GM23248 (cell line): ENCODE data around the gene ASPHD2.

Experiments used
- EZH2 ChIP-seq: fragments of 200-600 bp; sonication (generic); IDR thresholded peaks from 2 replicates; pipeline ENCODE4 v1.6.1; 2018; ENCODE audit warnings: antibody characterized with exemption, mild to moderate bottlenecking; ENCODE audit not compliant: insufficient read depth, poor library complexity, severe bottlenecking
- EZH2phosphoT487 ChIP-seq: fragments of 200-600 bp; sonication (generic); IDR thresholded peaks from 2 replicates; pipeline ENCODE4 v1.6.1; 2018; ENCODE audit warnings: antibody characterized with exemption, moderate library complexity, mild to moderate bottlenecking, low read depth; ENCODE audit not compliant: insufficient read depth

GRCh38 chr22:26448334-26448733, 19.3 kb downstream of the ASPHD2 start:
- no peak for TF ChIP-seq EZH2
- TF ChIP-seq EZH2phosphoT487, result no peak
